CD4-positive, alpha-beta T cell treated with Interleukin-4 for 4 hours (primary cell): Measurements from ENCODE around the gene FBXW4.
"Not testable (repeated sequence)": the region's sequence is repeated elsewhere in the genome, so short reads cannot be mapped to it uniquely, and the experiment has no call there.

Experiments
- DNase-seq: peaks from one replicate; pipeline ENCODE4 v3.0.0-alpha.2; 2020

Gene FBXW4

GRCh38 chr10:101653536-101653935, 41.4 kb downstream of the FBXW4 start:
- DNase-seq, result no peak

GRCh38 chr10:101651336-101651735, 43.6 kb downstream of the FBXW4 start:
- DNase-seq, result no peak

- no peak for DNase-seq
Observed at GRCh38 chr10:101650863-101651262, 44.1 kb downstream of the FBXW4 start.

- no peak for DNase-seq
Observed at GRCh38 chr10:101649525-101650085, 45.4 kb downstream of the FBXW4 start.

GRCh38 chr10:101647255-101647654, 47.7 kb downstream of the FBXW4 start:
- no peak for DNase-seq

GRCh38 chr10:101646364-101646763, 48.6 kb downstream of the FBXW4 start:
- DNase-seq, result no peak

GRCh38 chr10:101645659-101646058, 49.3 kb downstream of the FBXW4 start:
- no peak for DNase-seq

- DNase-seq, result no peak
Observed at GRCh38 chr10:101644002-101644401, 51.0 kb downstream of the FBXW4 start.

DNA sequence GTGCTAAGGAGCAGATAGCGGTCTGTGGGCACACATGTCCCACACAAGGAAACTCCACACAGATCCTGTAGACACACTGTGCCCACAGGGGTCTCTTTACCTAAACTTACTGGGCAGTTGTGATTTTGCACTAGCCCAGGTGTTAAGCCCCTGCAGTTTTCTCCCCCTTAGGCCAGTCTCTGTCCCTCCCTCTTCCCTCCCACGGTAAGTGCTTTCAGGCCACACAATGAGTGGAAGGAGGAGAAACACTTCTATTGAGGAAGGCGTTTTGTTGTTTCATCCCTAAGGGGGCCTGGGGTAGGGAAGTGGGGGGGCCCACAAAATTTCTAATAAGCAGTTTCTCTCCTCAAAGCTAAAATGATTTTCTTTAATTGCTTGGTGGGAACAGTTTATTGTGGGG, 51.4 kb downstream of the FBXW4 start:
- no peak for DNase-seq

- DNase-seq, result no peak
Observed at GRCh38 chr10:101639141-101639900, 55.6 kb downstream of the FBXW4 start.

DNA sequence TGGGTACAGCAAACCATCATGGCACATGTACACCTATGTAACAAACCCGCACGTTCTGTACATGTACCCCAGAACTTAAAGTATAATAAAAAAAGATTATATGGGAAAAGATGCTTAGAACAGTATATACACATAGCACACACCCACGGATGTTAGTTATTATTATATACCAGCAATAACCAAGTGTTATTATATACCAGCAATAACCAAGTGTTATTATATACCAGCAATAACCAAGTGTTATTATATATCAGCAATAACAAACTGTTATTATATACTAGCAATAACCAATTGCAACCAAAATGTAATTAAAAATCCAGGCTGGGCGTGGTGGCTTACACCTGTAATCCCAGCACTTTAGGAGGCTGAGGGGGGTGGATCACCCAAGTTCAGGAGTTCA, 61.5 kb downstream of the FBXW4 start:
- not testable (repeated sequence) for DNase-seq

GRCh38 chr10:101631821-101632475, 63.0 kb downstream of the FBXW4 start:
- no peak for DNase-seq

- DNase-seq, result no peak
Observed at GRCh38 chr10:101630633-101630920, 64.4 kb downstream of the FBXW4 start.

- DNase-seq, result no peak
Observed at GRCh38 chr10:101629837-101630632, 64.9 kb downstream of the FBXW4 start.

DNA sequence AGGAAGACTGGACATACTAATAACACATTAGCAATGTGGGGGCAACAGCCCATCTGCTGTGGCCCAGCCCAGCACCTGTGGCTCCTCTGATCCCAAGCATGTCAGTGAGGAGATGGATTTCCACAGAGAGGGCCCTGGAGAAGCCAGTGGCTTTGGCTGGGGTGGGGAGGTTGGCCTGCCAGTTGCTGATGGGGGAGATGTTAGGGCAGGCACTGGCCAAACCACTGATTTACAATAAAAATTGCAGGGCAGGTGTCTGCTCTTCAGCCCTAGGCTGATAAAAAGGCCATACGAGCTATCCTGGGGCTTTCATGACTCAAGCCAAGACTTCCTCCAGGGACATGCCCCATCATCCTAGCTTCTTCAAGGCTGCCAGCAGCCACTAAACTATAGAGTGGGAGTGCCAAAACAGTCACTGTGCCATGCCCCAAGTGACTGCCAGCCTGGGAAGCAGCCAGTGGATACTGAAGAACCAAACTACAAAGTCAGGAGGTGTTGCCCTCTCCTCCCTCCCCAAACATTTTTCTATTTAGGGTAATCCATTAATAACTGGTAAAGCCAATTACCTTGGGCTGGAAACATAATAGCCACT, 69.1 kb downstream of the FBXW4 start:
- no peak for DNase-seq

GRCh38 chr10:101624526-101625102, 70.4 kb downstream of the FBXW4 start:
- no peak for DNase-seq

GRCh38 chr10:101623528-101623927, 71.4 kb downstream of the FBXW4 start:
- no peak for DNase-seq

- DNase-seq, result no peak
Observed at GRCh38 chr10:101619983-101620382, 75.0 kb downstream of the FBXW4 start.

DNA sequence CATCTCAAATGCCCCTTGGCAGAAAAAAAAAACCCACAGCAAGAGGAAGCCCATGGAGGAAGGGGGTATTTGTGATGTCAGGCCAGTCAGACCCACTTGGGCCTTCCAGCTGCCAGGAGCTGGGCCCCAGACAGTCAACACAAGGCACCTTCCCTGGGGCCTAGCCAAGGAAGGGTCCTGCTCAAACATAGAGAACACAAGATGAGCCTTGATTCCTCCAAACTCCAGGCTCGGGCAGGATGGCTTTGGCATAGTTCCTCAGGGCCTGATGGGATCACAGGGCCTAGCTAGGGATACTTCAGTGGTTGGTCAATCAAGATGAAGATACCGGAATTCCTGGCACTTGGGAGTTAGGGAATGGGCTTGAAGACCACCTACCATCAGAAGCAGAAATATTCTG, 76.1 kb downstream of the FBXW4 start:
- DNase-seq, result no peak

- DNase-seq, result no peak
Observed at GRCh38 chr10:101617824-101618568, 77.0 kb downstream of the FBXW4 start.

GRCh38 chr10:101617102-101617823, 77.7 kb downstream of the FBXW4 start:
- DNase-seq, result no peak
